Keratinocyte (primary cell): ENCODE measurements around the gene CFHR5.

Experiments
- EZH2 ChIP-seq: IDR thresholded peaks from one replicate; pipeline ENCODE4 v1.6.1; 2012; ENCODE audit warnings: inconsistent platforms, mild to moderate bottlenecking, low read length, moderate library complexity
- TF ChIP-seq, protein P1 (sequence below), 3 experiments: IDR thresholded peaks in 1 of 3; conservative IDR thresholded peaks in 1 of 3; optimal IDR thresholded peaks in 1 of 3; 2 replicates in 2 of 3; 3 replicates in 1 of 3; pipeline versions ENCODE3 to v1.5.1; 2011; ENCODE audit warnings: low read length in 3 of 3, mild to moderate bottlenecking in 3 of 3, moderate library complexity in 2 of 3, control low read depth in 1 of 3, inconsistent platforms in 1 of 3; ENCODE audit not compliant: insufficient read depth in 2 of 3; ENCODE audit errors: extremely low read depth in 1 of 3

DNA sequence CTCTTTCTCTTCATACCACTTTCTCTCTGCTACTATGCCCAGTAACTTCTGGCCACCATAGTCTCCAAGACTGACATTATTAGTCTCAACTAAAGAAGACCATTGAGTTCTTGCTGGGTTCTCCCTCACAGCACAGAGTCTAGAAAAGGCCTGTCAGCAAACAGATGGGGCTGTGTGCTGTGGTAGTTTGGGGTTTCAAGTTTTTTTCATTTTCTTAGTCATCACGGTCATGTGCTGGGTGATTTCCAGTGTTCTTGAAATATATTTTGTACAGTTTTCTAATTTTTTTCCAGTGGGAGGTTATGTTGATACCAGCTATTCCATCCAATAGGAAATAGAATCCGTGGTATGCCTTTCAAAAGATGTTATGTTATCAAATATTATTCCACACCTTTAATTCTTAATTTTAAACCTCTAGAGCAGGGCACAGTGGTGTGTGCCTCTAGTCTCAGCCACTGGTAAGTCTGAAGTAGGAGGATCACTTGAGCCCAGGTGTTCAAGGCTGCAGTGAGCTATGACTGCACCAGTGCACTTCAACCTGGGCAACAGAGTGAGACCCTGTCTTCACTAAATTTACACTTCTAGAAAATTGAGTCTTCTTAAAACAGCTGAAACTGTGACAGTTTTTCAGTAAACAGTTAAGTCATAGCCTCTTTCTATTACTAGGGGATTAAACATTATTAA, 25.5 kb upstream of the CFHR5 start:
- TF ChIP-seq, protein P1, sequence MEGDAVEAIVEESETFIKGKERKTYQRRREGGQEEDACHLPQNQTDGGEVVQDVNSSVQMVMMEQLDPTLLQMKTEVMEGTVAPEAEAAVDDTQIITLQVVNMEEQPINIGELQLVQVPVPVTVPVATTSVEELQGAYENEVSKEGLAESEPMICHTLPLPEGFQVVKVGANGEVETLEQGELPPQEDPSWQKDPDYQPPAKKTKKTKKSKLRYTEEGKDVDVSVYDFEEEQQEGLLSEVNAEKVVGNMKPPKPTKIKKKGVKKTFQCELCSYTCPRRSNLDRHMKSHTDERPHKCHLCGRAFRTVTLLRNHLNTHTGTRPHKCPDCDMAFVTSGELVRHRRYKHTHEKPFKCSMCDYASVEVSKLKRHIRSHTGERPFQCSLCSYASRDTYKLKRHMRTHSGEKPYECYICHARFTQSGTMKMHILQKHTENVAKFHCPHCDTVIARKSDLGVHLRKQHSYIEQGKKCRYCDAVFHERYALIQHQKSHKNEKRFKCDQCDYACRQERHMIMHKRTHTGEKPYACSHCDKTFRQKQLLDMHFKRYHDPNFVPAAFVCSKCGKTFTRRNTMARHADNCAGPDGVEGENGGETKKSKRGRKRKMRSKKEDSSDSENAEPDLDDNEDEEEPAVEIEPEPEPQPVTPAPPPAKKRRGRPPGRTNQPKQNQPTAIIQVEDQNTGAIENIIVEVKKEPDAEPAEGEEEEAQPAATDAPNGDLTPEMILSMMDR (optimal IDR thresholded peaks at IDR 0.05 in 1 of 3, IDR thresholded peaks at IDR 0.05 in 1 of 3, conservative IDR thresholded peaks at IDR 0.05 in 1 of 3; ENCODE audit: extremely low read depth in 1 of 3, insufficient read depth in 2 of 3, low read length in 3 of 3): no peak
- no peak for TF ChIP-seq EZH2
